HepG2 (cell line): ENCODE results near the gene TWNK.

ENCODE experiments used
- ADNP ChIP-seq: sonication (generic); formaldehyde crosslinking; IDR thresholded peaks from 2 replicates; pipeline ENCODE4 v1.4.0; 2020; ENCODE audit warnings: missing genetic modification reagents
- TBL1XR1 ChIP-seq: fragments of 150-350 bp; IDR thresholded peaks from 2 replicates; pipeline ENCODE4 v1.6.1; 2014; ENCODE audit warnings: borderline replicate concordance, low read length; ENCODE audit not compliant: partially characterized antibody
- TF ChIP-seq, protein P1 (sequence below): sonication (generic); formaldehyde crosslinking; IDR thresholded peaks from 2 replicates; pipeline ENCODE4 v1.5.0; 2020; ENCODE audit warnings: mild to moderate bottlenecking, missing genetic modification reagents, moderate library complexity

DNA sequence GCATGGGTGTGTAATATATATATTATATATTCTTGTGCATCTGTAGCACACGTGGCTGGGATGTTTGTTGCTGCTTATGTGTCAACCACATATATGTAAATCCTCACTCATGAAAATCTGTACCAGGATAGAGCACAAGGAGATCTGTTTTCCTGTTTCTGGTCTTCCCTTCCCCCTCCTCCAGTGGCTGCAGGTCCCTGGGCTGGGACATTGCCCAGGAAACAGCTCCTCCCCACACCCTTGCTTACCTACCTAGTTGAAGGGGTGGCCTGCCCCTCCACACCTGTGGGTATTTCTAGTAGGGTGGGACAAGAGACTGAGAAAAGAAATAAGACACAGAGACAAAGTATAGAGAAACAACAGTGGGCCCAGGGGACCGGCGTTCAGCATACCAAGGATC, 45.9 kb downstream of the TWNK start:
- no peak for TF ChIP-seq TBL1XR1
- no peak for TF ChIP-seq ADNP (CRISPR knock-in tag)
- TF ChIP-seq, protein P1, sequence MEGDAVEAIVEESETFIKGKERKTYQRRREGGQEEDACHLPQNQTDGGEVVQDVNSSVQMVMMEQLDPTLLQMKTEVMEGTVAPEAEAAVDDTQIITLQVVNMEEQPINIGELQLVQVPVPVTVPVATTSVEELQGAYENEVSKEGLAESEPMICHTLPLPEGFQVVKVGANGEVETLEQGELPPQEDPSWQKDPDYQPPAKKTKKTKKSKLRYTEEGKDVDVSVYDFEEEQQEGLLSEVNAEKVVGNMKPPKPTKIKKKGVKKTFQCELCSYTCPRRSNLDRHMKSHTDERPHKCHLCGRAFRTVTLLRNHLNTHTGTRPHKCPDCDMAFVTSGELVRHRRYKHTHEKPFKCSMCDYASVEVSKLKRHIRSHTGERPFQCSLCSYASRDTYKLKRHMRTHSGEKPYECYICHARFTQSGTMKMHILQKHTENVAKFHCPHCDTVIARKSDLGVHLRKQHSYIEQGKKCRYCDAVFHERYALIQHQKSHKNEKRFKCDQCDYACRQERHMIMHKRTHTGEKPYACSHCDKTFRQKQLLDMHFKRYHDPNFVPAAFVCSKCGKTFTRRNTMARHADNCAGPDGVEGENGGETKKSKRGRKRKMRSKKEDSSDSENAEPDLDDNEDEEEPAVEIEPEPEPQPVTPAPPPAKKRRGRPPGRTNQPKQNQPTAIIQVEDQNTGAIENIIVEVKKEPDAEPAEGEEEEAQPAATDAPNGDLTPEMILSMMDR (CRISPR knock-in tag) = no peak
